Adrenal gland (tissue), 12 donors: ENCODE data around the gene PDIA4. TPM values are rescaled to one million over a fixed set of nuclear protein-coding genes. Genes with fewer than 3 reads are reported as not detected.

Experiments
- DNase-seq, 7 donors: peaks; one replicate each; pipeline ENCODE4 v3.0.0-alpha.2; 2019 to 2020
- H3K27ac ChIP-seq, 5 donors: fragments of 200-600 bp; sonication (generic) in 4 of 5; 1 replicate in 3 of 5; 2 replicates in 2 of 5; pipeline versions ENCODE4 v1.5.1 to v1.8.0; 2016 to 2020; ENCODE audit warnings: mild to moderate bottlenecking in 1 of 5
- H3K27me3 ChIP-seq: fragments of 200-600 bp; 2 replicates; pipeline ENCODE4 v1.8.0; 2021
- H3K36me3 ChIP-seq, 2 donors: fragments of 200-600 bp; replicated peaks in 1 of 2; 1 replicate in 1 of 2; 2 replicates in 1 of 2; pipeline versions ENCODE4 v1.5.1 to v1.8.0; 2018 to 2022
- H3K4me1 ChIP-seq, 2 donors: fragments of 200-600 bp; replicated peaks in 1 of 2; 1 replicate in 1 of 2; 2 replicates in 1 of 2; pipeline versions ENCODE4 v1.5.1 to v1.8.0; 2018 to 2021
- H3K4me3 ChIP-seq, 4 donors: fragments of 200-600 bp; sonication (generic) in 3 of 4; one replicate each; pipeline ENCODE4 v1.5.1; 2016 to 2018
- H3K9me3 ChIP-seq, 3 donors: fragments of 200-600 bp; sonication (generic) in 1 of 3; replicated peaks in 1 of 3; 1 replicate in 2 of 3; 2 replicates in 1 of 3; pipeline versions ENCODE4 v1.5.1 to v1.8.0; 2016 to 2021
- POLR2A ChIP-seq, 2 donors: fragments of 450-650 bp; IDR thresholded peaks; one replicate each; pipeline ENCODE4 v1.6.1; 2017; ENCODE audit warnings: antibody characterized with exemption in 2 of 2, mild to moderate bottlenecking in 2 of 2, moderate library complexity in 1 of 2
- WGBS, 4 donors: extraction: QIAGEN DNeasy Blood & Tissue Kit in 2 of 4; methylation state at CpG; one replicate each; pipeline versions ENCODE4 v1.1.5 to v1.1.7; 2013 to 2017; 5-methylcytosine and 5-hydroxymethylcytosine counted together
- intact Hi-C, 2 donors: fragments of 100-400 bp; cut with DNase I; formaldehyde crosslinking; loops; one replicate each; pipeline versions ENCODE4 v1.14.1 to v1.15.0; 2022 to 2023
- polyA plus RNA-seq, 3 donors: library from polyadenylated mRNA; stranded (reverse); fragments of 200-250 nt in 2 of 3; fragments of 350-450 nt in 1 of 3; fragmentation: Illumina TruSeq in 1 of 3; extraction: RNeasy Lipid Tissue Mini Kit (QIAGEN cat#74804) in 1 of 3; gene quantifications; one replicate each; pipeline ENCODE4 v1.2.3, GENCODE V29; 2013 to 2014
- total RNA-seq, 9 donors: library from RNA; depleted of rRNA in 4 of 9; stranded (reverse); fragments of >200 nt in 4 of 9; fragments of 120-200 nt in 1 of 9; fragmentation: NEBNext Ultra II Directional in 1 of 9; extraction: Animal tissue kit (Norgen Biotek cat#: 25700) in 1 of 9; gene quantifications; one replicate each; pipeline versions ENCODE4 v1.1.0 to v1.2.4, GENCODE V29; 2013 to 2023
- TF ChIP-seq, protein P1 (sequence below), 6 experiments: fragments of 450-650 bp in 4 of 6; fragments of 200-600 bp in 2 of 6; sonication (generic) in 1 of 6; IDR thresholded peaks; 1 replicate in 5 of 6; 2 replicates in 1 of 6; pipeline versions ENCODE4 v1.5.1 to v1.8.0; 2016 to 2021; ENCODE audit warnings: antibody characterized with exemption in 6 of 6, mild to moderate bottlenecking in 2 of 6, moderate library complexity in 1 of 6
- donor health status: healthy with polysubstance abuse.
- donor health status: Bipolar disorder and iron deficiency.
- donor health status: DM: yes; HTN: yes; CAD: no.
- donor health status: DM: no; HTN: no; CAD: no.
- donor health status: DM: no; HTN: no; CAD: no.
- donor health status: DM: yes; HTN: yes; CAD: no.

The PDIA4 gene
- total and polyA plus RNA-seq, 12 donors, result 19.9 to 123 (median 69.7) TPM

DNA sequence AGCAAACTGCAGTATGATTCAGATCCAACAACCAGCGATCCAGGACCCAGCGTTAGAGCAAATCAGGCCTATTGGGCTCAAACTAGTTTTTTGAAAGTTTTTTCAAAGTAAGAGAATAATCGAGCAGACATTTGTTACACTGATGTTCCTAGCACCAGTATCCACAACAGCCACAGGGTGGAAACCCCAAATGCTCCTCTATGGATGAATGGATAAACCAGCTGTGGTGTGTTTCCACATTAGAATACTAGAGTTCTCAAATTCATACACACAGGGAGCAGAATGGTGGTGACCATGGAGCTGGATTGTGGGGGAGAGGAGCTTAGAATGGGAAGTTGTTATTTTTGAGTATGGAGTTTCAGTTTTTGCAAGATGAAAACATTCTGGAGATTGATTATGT is 60.7 kb downstream of the PDIA4 start:
- Histone ChIP-seq H3K9me3 (no peaks in the 10 kb centered on the region), H3K27ac (no peak overlapping the region), H3K27me3 (no peaks in the 10 kb centered on the region), H3K4me3 (no peak overlapping the region), H3K4me1 (no peaks in the 10 kb centered on the region), H3K36me3 (no peaks in the 10 kb centered on the region)
- intact Hi-C loops, result loop anchor here in 1 of 2 donors (5.0 kb wide), 1 partner anchor 465 kb away; no protein-coding TSS in a partner anchor
- DNase-seq, result no peak
- TF ChIP-seq, protein P1, sequence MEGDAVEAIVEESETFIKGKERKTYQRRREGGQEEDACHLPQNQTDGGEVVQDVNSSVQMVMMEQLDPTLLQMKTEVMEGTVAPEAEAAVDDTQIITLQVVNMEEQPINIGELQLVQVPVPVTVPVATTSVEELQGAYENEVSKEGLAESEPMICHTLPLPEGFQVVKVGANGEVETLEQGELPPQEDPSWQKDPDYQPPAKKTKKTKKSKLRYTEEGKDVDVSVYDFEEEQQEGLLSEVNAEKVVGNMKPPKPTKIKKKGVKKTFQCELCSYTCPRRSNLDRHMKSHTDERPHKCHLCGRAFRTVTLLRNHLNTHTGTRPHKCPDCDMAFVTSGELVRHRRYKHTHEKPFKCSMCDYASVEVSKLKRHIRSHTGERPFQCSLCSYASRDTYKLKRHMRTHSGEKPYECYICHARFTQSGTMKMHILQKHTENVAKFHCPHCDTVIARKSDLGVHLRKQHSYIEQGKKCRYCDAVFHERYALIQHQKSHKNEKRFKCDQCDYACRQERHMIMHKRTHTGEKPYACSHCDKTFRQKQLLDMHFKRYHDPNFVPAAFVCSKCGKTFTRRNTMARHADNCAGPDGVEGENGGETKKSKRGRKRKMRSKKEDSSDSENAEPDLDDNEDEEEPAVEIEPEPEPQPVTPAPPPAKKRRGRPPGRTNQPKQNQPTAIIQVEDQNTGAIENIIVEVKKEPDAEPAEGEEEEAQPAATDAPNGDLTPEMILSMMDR (IDR thresholded peaks at IDR 0.05), result no peak
- no peak for TF ChIP-seq POLR2A (IDR thresholded peaks at IDR 0.05)
- 74 to 86% (median 80%) methylated on average over 3 of the region's 3 CpGs for WGBS, 4 donors

DNA sequence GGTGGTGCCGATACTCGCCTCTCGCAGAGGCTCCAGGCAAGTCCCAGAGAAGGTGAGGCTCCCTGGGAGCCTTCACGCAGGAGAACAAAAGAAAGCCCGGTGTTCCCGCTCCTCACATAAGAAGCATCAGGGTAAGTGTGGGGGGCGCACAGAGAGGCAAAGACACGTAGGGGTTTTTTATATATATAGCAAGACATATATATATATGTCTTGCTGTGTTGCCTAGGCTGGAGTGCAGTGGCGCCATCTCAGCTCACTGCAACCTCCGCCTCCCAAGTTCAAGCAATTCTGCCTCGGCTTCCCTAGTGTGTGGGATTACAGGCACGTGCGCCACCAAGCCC is 61.3 kb downstream of the PDIA4 start:
- Histone ChIP-seq H3K9me3 (no peaks in the 10 kb centered on the region), H3K4me1 (no peaks in the 10 kb centered on the region), H3K36me3 (no peaks in the 10 kb centered on the region), H3K27ac (peak overlapping the region in 1 of 5 donors; percentile 56), H3K27me3 (no peaks in the 10 kb centered on the region), H3K4me3 (peak overlapping the region in 1 of 4 donors; percentile 63)
- intact Hi-C loops, result loop anchor here in 1 of 2 donors (5.0 kb wide), 1 partner anchor 465 kb away; no protein-coding TSS in a partner anchor
- WGBS, 4 donors, result 36 to 38% (median 36%) methylated on average over 13 of the region's 13 CpGs
- TF ChIP-seq, protein P1 (IDR thresholded peaks at IDR 0.05), result no peak
- TF ChIP-seq POLR2A (IDR thresholded peaks at IDR 0.05), result no peak
- DNase-seq, result no peak

DNA sequence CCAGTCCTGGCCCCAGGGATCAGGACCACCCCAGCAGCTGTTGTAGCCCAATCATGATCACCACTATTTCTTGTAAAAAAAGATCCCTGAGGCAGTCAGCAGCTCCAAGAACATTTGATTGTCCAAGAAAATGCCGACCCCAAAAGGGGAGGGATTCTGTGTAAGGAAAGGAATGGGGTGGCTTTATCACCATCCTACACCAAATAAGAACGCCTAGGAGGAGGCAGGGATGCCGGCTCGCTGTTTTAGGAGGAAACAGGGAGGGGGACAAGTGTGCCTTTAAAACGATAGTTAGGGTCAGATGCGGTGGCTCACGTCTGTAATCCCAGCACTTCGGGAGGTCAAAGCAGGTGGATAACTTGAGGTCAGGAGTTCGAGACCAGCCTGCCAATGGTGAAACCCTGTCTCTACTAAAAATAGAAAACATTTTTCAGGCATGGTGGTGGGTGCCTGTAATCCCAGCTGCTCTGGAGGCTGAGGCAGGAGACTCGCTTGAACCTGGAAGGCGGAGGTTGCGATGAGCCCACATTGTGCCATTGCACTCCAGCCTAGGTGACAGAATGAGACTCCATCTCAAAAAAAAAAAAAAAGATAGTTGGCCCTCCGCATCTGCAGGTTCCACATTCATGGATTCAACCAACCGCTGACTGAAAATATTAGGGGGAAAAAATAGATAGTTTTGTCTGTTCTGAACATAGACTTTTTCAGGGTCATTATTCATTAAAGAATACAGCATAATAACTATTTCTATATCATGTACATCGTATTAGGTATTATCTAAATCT is 63.6 kb downstream of the PDIA4 start:
- H3K27ac ChIP-seq, result no peak overlapping the region
- H3K36me3 ChIP-seq, result no peaks in the 10 kb centered on the region
- H3K4me1 ChIP-seq, result no peaks in the 10 kb centered on the region
- intact Hi-C loops, result loop anchor here in 1 of 2 donors (5.0 kb wide), 2 partner anchors 387 to 462 kb away; no protein-coding TSS in a partner anchor
- H3K4me3 ChIP-seq, result peak overlapping the region in 1 of 4 donors; percentile 61
- TF ChIP-seq, protein P1 (IDR thresholded peaks at IDR 0.05), result no peak
- TF ChIP-seq POLR2A (IDR thresholded peaks at IDR 0.05), result no peak
- no peaks in the 10 kb centered on the region for H3K9me3 ChIP-seq
- DNase-seq, result no peak
- H3K27me3 ChIP-seq, result no peaks in the 10 kb centered on the region
- WGBS, 4 donors, result 55 to 65% (median 57%) methylated on average over 15 of the region's 15 CpGs

DNA sequence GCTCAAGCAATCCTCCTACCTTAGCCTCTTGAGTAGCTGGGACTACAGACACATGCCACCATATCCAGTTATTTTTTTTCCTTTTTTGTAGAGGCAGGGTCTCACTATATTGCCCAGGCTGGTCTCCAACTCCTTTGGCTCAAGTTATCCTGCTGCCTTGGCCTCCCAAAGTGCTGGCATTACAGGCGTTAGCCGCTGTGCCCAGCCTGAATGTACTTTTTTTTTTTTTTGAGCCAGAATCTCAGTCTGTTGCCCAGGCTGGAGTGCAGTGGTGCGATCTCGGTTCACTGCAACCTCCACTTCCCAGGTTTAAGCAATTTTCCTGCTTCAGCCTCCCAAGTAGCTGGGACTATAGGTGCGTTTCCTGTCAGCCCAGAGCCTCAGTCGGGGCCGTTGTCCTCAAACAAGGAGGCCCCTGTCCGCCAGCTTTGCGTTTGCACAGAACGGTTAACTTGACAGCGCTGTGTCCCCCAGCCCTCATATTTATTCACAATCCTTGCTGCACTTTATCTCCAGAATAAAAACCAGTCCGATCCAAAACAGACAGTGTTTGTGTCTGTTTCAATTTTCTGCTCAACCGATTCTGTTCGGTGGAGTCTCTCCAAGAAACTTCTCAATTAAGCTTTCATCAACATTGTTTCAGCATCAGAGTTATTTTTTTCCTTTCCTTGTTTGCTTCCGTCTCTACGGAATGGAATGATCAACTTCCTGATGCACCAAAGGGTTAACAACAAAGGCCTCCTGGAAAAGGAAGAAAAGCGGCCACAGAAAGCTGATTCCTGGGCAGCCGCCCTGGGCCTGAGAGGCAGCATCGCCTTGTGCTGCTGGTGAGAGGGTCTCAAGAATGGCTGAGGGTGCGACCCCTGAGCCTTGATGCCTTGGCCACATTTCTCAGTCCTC is 64.5 kb downstream of the PDIA4 start:
- no peaks in the 10 kb centered on the region for H3K9me3 ChIP-seq
- 46 to 54% (median 47%) methylated on average over 20 of the region's 20 CpGs for WGBS, 4 donors
- H3K27ac ChIP-seq, result peak overlapping the region in 2 of 5 donors; percentile 20 to 43

More for the DNA sequence above, 64.5 kb downstream of the PDIA4 start:
- TF ChIP-seq, protein P1 (IDR thresholded peaks at IDR 0.05), result no peak
- no peak for TF ChIP-seq POLR2A (IDR thresholded peaks at IDR 0.05)
- no peak for DNase-seq
- Histone ChIP-seq H3K4me1 (no peaks in the 10 kb centered on the region), H3K36me3 (no peaks in the 10 kb centered on the region), H3K4me3 (peak overlapping the region in 3 of 4 donors; percentile 1 to 61 (median 13)), H3K27me3 (no peaks in the 10 kb centered on the region)
- intact Hi-C loops, result loop anchor here in 1 of 2 donors (5.0 kb wide), 1 partner anchor 387 kb away; no protein-coding TSS in a partner anchor
